ENCODE measurements around the gene YWHAB.
"Not testable (repeated sequence)": the region's sequence is repeated elsewhere in the genome, so short reads cannot be mapped to it uniquely, and the experiment has no call there.

YWHAB gene

GRCh38 chr20:44885392-44886265, at the start of gene YWHAB:
Gene YWHAB, plus strand, starts transcription at chr20:44885705. Its CDS starts 15,829 bp downstream, at chr20:44901534.
- peak; percentile 97 for DNase-seq (ENCODE audit: low read depth)

GRCh38 chr20:44836601-44837120, 48.8 kb upstream of the YWHAB start:
- no peak for DNase-seq (ENCODE audit: low read depth)

GRCh38 chr20:44837946-44838345, 47.6 kb upstream of the YWHAB start:
- no peak for DNase-seq (ENCODE audit: low read depth)

- no peak for DNase-seq (ENCODE audit: low read depth)
These were observed 47.0 kb upstream of the YWHAB start for GRCh38 chr20:44838521-44838920.

- no peak for DNase-seq (ENCODE audit: low read depth)
These were observed 46.0 kb upstream of the YWHAB start for GRCh38 chr20:44839481-44839880.

- DNase-seq (ENCODE audit: low read depth), result no peak
These were observed 44.7 kb upstream of the YWHAB start for GRCh38 chr20:44840826-44841225.

GRCh38 chr20:44841955-44842354, 43.5 kb upstream of the YWHAB start:
- no peak for DNase-seq (ENCODE audit: low read depth)

GRCh38 chr20:44843876-44844275, 41.6 kb upstream of the YWHAB start:
- DNase-seq (ENCODE audit: low read depth), result no peak

GRCh38 chr20:44848254-44849015, 37.1 kb upstream of the YWHAB start:
- no peak for DNase-seq (ENCODE audit: low read depth)

GRCh38 chr20:44849703-44850102, 35.8 kb upstream of the YWHAB start:
- no peak for DNase-seq (ENCODE audit: low read depth)

- no peak for DNase-seq (ENCODE audit: low read depth)
These were observed 35.2 kb upstream of the YWHAB start for GRCh38 chr20:44850272-44850671.

GRCh38 chr20:44850837-44851236, 34.7 kb upstream of the YWHAB start:
- no peak for DNase-seq (ENCODE audit: low read depth)

GRCh38 chr20:44851545-44851944, 34.0 kb upstream of the YWHAB start:
- no peak for DNase-seq (ENCODE audit: low read depth)

- DNase-seq (ENCODE audit: low read depth), result no peak
These were observed 29.1 kb upstream of the YWHAB start for GRCh38 chr20:44856442-44856841.

GRCh38 chr20:44856856-44857448, 28.6 kb upstream of the YWHAB start:
- DNase-seq (ENCODE audit: low read depth), result no peak

- DNase-seq (ENCODE audit: low read depth), result no peak
These were observed 26.7 kb upstream of the YWHAB start for GRCh38 chr20:44858606-44859360.

- peak; percentile 73 for DNase-seq (ENCODE audit: low read depth)
These were observed 23.9 kb upstream of the YWHAB start for GRCh38 chr20:44861531-44862006.

GRCh38 chr20:44862286-44862685, 23.2 kb upstream of the YWHAB start:
- DNase-seq (ENCODE audit: low read depth), result no peak

- DNase-seq (ENCODE audit: low read depth), result not testable (repeated sequence)
These were observed 22.0 kb upstream of the YWHAB start for GRCh38 chr20:44863365-44864084.

- DNase-seq (ENCODE audit: low read depth), result not testable (repeated sequence)
These were observed 21.0 kb upstream of the YWHAB start for GRCh38 chr20:44864493-44864892.
